ENCODE data around the gene ABCE1.

- no peak for TF ChIP-seq CTCF (conservative IDR thresholded peaks at IDR 0.05; ENCODE audit: low read length)
- no peak for TF ChIP-seq EZH2phosphoT487 (IDR thresholded peaks at IDR 0.05; ENCODE audit: borderline replicate concordance, low read depth, low read length)
Observed at GRCh38 chr4:145090380-145090779, 7.7 kb upstream of the ABCE1 start.

Measured in OCI-LY7 (cell line).